Trophoblast cell (in vitro differentiated cells and primary cell): ENCODE results near the gene ADAMTS15. TPM values are rescaled to one million over a fixed set of nuclear protein-coding genes. Genes with fewer than 3 reads are reported as not detected.

Experiments
- DNase-seq, 2 donors: peaks; one replicate each; pipeline ENCODE4 v3.0.0-alpha.2; 2016
- H2AFZ ChIP-seq: 2 replicates; pipeline ENCODE4 v1.6.1; 2013; ENCODE audit warnings: low read length, moderate library complexity, mild to moderate bottlenecking; ENCODE audit not compliant: insufficient read depth, poor library complexity
- H2AK5ac ChIP-seq: 2 replicates; pipeline ENCODE4 v1.6.1; 2013; ENCODE audit warnings: mild to moderate bottlenecking, low read length
- H2BK120ac ChIP-seq: 2 replicates; pipeline ENCODE4 v1.6.1; 2013; ENCODE audit warnings: low read length, mild to moderate bottlenecking, moderate library complexity; ENCODE audit not compliant: insufficient read depth, poor library complexity
- H2BK12ac ChIP-seq: 2 replicates; pipeline ENCODE4 v1.6.1; 2013; ENCODE audit warnings: mild to moderate bottlenecking, low read length, moderate library complexity
- H2BK5ac ChIP-seq: 2 replicates; pipeline ENCODE4 v1.6.1; 2013; ENCODE audit warnings: low read length, low read depth, moderate library complexity, mild to moderate bottlenecking; ENCODE audit not compliant: poor library complexity
- H3K14ac ChIP-seq: 2 replicates; pipeline ENCODE4 v1.6.1; 2013; ENCODE audit warnings: mild to moderate bottlenecking, low read length
- H3K18ac ChIP-seq: 2 replicates; pipeline ENCODE4 v1.6.1; 2013; ENCODE audit warnings: mild to moderate bottlenecking, low read length
- H3K23ac ChIP-seq: 2 replicates; pipeline ENCODE4 v1.6.1; 2013; ENCODE audit warnings: low read length
- H3K27ac ChIP-seq: 2 replicates; pipeline ENCODE4 v1.5.1; 2013; ENCODE audit warnings: low read depth, mild to moderate bottlenecking, inconsistent platforms, low read length, moderate library complexity
- H3K27me3 ChIP-seq: 2 replicates; pipeline ENCODE4 v1.6.1; 2013; ENCODE audit warnings: inconsistent platforms, mild to moderate bottlenecking, low read length, moderate library complexity; ENCODE audit not compliant: insufficient read depth
- H3K36me3 ChIP-seq, 2 experiments: 1 replicate in 1 of 2; 2 replicates in 1 of 2; pipeline ENCODE4 v1.6.1; 2013; ENCODE audit warnings: low read length in 2 of 2, mild to moderate bottlenecking in 2 of 2, moderate library complexity in 1 of 2; ENCODE audit not compliant: insufficient read depth in 2 of 2, control insufficient read depth in 1 of 2
- H3K4ac ChIP-seq: 2 replicates; pipeline ENCODE4 v1.6.1; 2013; ENCODE audit warnings: low read depth, mild to moderate bottlenecking, low read length, moderate library complexity
- H3K4me1 ChIP-seq, 2 experiments: 1 replicate in 1 of 2; 2 replicates in 1 of 2; pipeline ENCODE4 v1.6.1; 2013; ENCODE audit warnings: low read length in 2 of 2, mild to moderate bottlenecking in 2 of 2, moderate library complexity in 1 of 2; ENCODE audit not compliant: insufficient read depth in 2 of 2, control insufficient read depth in 1 of 2
- H3K4me2 ChIP-seq: 2 replicates; pipeline ENCODE4 v1.6.1; 2013; ENCODE audit warnings: inconsistent platforms, mild to moderate bottlenecking, low read length, moderate library complexity
- H3K4me3 ChIP-seq: 2 replicates; pipeline ENCODE4 v1.5.1; 2013; ENCODE audit warnings: mild to moderate bottlenecking, low read depth, low read length, inconsistent platforms
- H3K79me1 ChIP-seq: one replicate; pipeline ENCODE4 v1.6.1; 2013; ENCODE audit warnings: low read length
- H3K79me2 ChIP-seq: 2 replicates; pipeline ENCODE4 v1.6.1; 2013; ENCODE audit warnings: low read length, mild to moderate bottlenecking; ENCODE audit not compliant: control insufficient read depth, insufficient read depth, poor library complexity
- H3K9ac ChIP-seq: 2 replicates; pipeline ENCODE4 v1.6.1; 2013; ENCODE audit warnings: mild to moderate bottlenecking, low read length
- H3K9me3 ChIP-seq: 2 replicates; pipeline ENCODE4 v1.6.1; 2013; ENCODE audit warnings: low read depth, mild to moderate bottlenecking, control low read depth, inconsistent platforms, low read length; ENCODE audit not compliant: insufficient read depth
- H4K12ac ChIP-seq: 2 replicates; pipeline ENCODE4 v1.6.1; 2013; ENCODE audit warnings: low read depth, mild to moderate bottlenecking, low read length, moderate library complexity
- H4K8ac ChIP-seq: 2 replicates; pipeline ENCODE4 v1.6.1; 2013; ENCODE audit warnings: low read depth, mild to moderate bottlenecking, low read length, moderate library complexity
- H4K91ac ChIP-seq: one replicate; pipeline ENCODE4 v1.6.1; 2013; ENCODE audit warnings: low read depth, mild to moderate bottlenecking, low read length, moderate library complexity
- WGBS: extraction: QIAGEN DNeasy Blood & Tissue Kit; methylation state at CpG from one replicate; pipeline ENCODE4 v1.1.7; 2013; ENCODE audit warnings: missing lambda C conversion rate; ENCODE audit not compliant: insufficient read length, insufficient coverage; ENCODE audit errors: extremely low coverage; 5-methylcytosine and 5-hydroxymethylcytosine counted together
- polyA plus RNA-seq: library from polyadenylated mRNA; stranded (reverse); fragments of 200-250 nt; gene quantifications from 2 replicates; pipeline ENCODE4 v1.2.3, GENCODE V29; 2013

ADAMTS15 gene, protein sequence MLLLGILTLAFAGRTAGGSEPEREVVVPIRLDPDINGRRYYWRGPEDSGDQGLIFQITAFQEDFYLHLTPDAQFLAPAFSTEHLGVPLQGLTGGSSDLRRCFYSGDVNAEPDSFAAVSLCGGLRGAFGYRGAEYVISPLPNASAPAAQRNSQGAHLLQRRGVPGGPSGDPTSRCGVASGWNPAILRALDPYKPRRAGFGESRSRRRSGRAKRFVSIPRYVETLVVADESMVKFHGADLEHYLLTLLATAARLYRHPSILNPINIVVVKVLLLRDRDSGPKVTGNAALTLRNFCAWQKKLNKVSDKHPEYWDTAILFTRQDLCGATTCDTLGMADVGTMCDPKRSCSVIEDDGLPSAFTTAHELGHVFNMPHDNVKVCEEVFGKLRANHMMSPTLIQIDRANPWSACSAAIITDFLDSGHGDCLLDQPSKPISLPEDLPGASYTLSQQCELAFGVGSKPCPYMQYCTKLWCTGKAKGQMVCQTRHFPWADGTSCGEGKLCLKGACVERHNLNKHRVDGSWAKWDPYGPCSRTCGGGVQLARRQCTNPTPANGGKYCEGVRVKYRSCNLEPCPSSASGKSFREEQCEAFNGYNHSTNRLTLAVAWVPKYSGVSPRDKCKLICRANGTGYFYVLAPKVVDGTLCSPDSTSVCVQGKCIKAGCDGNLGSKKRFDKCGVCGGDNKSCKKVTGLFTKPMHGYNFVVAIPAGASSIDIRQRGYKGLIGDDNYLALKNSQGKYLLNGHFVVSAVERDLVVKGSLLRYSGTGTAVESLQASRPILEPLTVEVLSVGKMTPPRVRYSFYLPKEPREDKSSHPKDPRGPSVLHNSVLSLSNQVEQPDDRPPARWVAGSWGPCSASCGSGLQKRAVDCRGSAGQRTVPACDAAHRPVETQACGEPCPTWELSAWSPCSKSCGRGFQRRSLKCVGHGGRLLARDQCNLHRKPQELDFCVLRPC
- 0.15 and 0.18 TPM in 2 replicates for polyA plus RNA-seq

DNA sequence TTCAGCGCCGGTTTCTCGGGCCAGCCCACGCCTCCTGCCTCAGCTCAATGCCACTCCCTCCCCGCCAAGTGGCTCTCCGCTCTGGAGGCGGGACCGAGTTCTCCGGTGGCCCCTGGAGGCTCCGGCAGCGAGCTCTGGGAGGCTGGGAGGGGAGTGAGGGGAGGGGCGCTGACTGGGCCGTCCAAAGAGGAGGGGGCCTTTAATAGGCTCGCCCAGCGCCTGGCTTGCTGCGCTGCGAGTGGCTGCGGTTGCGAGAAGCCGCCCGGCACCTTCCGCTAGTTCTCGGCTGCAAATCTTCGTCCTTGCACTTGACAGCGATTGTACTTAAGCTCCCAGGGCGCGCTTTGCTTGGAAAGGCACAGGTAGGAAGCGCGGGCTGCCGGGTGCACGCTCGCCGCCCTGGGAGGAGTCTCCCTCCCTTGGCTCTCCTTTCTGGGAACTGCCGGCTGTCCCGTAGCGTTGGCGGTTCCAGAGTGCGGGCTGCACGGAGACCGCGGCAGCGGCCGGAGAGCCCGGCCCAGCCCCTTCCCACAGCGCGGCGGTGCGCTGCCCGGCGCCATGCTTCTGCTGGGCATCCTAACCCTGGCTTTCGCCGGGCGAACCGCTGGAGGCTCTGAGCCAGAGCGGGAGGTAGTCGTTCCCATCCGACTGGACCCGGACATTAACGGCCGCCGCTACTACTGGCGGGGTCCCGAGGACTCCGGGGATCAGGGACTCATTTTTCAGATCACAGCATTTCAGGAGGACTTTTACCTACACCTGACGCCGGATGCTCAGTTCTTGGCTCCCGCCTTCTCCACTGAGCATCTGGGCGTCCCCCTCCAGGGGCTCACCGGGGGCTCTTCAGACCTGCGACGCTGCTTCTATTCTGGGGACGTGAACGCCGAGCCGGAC is at the start of gene ADAMTS15:
ADAMTS15 (plus strand) TSS at position 230 of the 894 bp plus-strand sequence; CDS start at position 559, 329 bp downstream.
- WGBS: no CpG with 5 or more reads among the region's 75 CpGs
- Histone ChIP-seq H3K4ac (no peak within 1 kb of the TSS), H3K18ac (no peak within 1 kb of the TSS), H3K27ac (no peak within 1 kb of the TSS), H3K79me2 (no peaks in the 10 kb centered on the region), H2BK5ac (no peak within 1 kb of the TSS), H2BK12ac (no peak within 1 kb of the TSS), H2AFZ (no peak within 1 kb of the TSS), H3K23ac (no peak within 1 kb of the TSS), H3K4me3 (peak within 1 kb of the TSS; percentile 4), H3K79me1 (no peaks in the 10 kb centered on the region), H3K4me1 (peaks cover 0 to 21% of the 10 kb centered on the region in 2 experiments), H4K12ac (no peak within 1 kb of the TSS), H3K4me2 (peak within 1 kb of the TSS; percentile 73), H3K14ac (no peak within 1 kb of the TSS), H2AK5ac (no peak within 1 kb of the TSS), H3K27me3 (peaks cover 28% of the 10 kb centered on the region), H3K36me3 (no peaks in the 10 kb centered on the region), H4K91ac (no peak within 1 kb of the TSS), H2BK120ac (no peak within 1 kb of the TSS), H3K9me3 (peaks cover 8% of the 10 kb centered on the region), H3K9ac (no peak within 1 kb of the TSS), H4K8ac (no peak within 1 kb of the TSS)
- peak; percentile 71 to 72 for DNase-seq

DNA sequence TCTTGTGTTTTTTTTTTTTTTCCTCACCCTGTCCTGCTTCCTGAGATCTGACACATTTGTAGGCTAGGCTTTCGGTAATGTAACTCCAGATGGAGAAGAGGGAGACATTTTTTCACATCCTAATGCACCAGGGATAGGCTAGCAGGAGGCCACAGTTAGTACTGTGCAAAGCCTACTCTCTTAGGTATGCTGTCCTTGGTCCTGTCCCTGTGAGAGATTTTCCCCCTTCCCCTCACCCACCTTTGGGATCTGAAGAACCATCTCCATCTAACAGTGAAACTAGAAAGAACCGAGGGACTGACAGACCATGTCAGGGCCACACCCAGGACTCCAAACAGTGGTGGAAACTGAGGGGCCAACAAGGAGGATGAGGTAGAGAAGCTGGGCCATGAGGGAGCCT is 49.2 kb upstream of the ADAMTS15 start:
- no peak overlapping the region for H3K9ac ChIP-seq
- H3K4me2 ChIP-seq: no peak overlapping the region
- no peaks in the 10 kb centered on the region for H3K79me2 ChIP-seq
- H3K27ac ChIP-seq: no peak overlapping the region
- no peak overlapping the region for H3K4me3 ChIP-seq
- no peak overlapping the region for H2AK5ac ChIP-seq
- peaks cover 18% of the 10 kb centered on the region in 2 experiments for H3K4me1 ChIP-seq
- H3K79me1 ChIP-seq: peaks cover 1% of the 10 kb centered on the region
- no peak overlapping the region for H2BK12ac ChIP-seq
- no peak overlapping the region for H2BK5ac ChIP-seq
- no CpG with 5 or more reads among the region's 2 CpGs for WGBS
- H3K9me3 ChIP-seq: no peaks in the 10 kb centered on the region
- H3K14ac ChIP-seq: no peak overlapping the region
- H4K91ac ChIP-seq: no peak overlapping the region
- no peak overlapping the region for H3K18ac ChIP-seq
- no peak for DNase-seq
- H3K4ac ChIP-seq: no peak overlapping the region
- no peak overlapping the region for H2AFZ ChIP-seq
- no peak overlapping the region for H3K23ac ChIP-seq
- H4K12ac ChIP-seq: no peak overlapping the region
- no peaks in the 10 kb centered on the region for H3K36me3 ChIP-seq
- H4K8ac ChIP-seq: no peak overlapping the region
- H2BK120ac ChIP-seq: no peak overlapping the region
- H3K27me3 ChIP-seq: no peaks in the 10 kb centered on the region

DNA sequence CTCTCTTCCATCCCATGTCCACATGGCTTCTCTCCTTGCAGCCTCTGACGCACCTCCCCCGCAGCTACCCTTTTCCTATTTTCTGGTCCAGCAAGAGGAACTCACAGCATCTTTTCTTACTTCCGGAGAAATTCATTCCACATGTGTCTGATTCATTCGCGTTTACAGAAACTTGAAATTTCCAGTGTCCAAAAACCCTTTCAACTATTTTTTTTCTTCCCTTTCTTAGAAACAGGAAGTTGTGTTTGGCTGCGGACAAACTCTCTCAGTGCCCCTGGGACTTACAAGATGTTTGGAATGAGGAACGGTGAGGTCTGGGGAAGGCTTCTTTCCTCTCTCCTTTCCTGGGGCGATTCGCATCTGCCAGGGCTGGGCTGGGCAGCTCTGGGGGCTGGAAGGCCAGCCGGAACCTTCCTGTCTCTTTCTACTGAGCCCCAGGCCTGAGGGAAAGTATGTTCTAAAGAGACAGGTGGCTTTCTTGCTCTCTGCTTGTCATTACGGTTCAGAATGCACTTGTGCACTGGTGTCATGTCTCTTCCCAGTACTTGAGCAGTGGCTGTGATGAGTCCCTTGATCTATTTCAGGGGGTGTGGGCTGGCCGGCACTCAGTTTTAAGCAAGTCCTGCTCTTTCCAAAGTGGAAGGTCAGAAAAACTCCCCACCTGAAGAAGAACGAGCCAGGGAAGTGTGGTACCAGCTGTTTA is 47.5 kb upstream of the ADAMTS15 start:
- H3K27me3 ChIP-seq: no peaks in the 10 kb centered on the region
- no peak overlapping the region for H4K12ac ChIP-seq

More for the DNA sequence above, 47.5 kb upstream of the ADAMTS15 start:
- Histone ChIP-seq H3K14ac (no peak overlapping the region), H2BK120ac (no peak overlapping the region), H3K4me1 (peaks cover 18% of the 10 kb centered on the region in 2 experiments), H3K4me3 (no peak overlapping the region), H3K9ac (peak overlapping the region; percentile 47), H2BK12ac (no peak overlapping the region), H3K4ac (no peak overlapping the region), H4K8ac (no peak overlapping the region), H3K9me3 (no peaks in the 10 kb centered on the region), H4K91ac (no peak overlapping the region), H3K18ac (no peak overlapping the region), H3K23ac (no peak overlapping the region), H3K36me3 (no peaks in the 10 kb centered on the region), H3K27ac (no peak overlapping the region), H2AK5ac (no peak overlapping the region), H3K4me2 (no peak overlapping the region), H3K79me2 (no peaks in the 10 kb centered on the region), H2BK5ac (no peak overlapping the region), H2AFZ (no peak overlapping the region), H3K79me1 (peaks cover 1% of the 10 kb centered on the region)
- WGBS: no CpG with 5 or more reads among the region's 13 CpGs
- peak; percentile 34 to 47 for DNase-seq
